HG03378 (cell line): Measurements from ENCODE around the gene H6PD.

ENCODE experiments used
- ATAC-seq: cut with Tn5 transposase; IDR thresholded peaks from one replicate; pipeline ENCODE4 v1.9.1; 2021; ENCODE audit warnings: mild to moderate bottlenecking, moderate library complexity; ENCODE audit not compliant: unreplicated experiment

Gene H6PD

DNA sequence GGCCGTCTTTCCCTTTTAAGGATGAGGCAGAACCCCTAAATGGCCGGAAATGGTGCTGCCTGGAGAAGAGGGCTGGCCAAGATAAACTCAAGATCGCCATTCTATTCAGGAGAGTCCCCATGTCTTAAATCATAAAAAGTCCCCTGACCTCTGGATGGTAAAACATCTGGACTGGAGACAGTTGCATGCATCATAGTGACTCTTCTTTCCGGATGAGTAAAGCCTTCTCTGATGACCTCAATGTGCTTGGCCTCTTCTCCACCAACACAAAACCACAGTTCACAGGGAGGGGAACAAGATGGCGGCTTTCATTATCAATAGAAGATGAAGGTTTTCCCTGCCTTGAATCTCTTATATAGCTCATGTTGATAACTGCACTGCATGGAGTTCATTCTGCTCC lies 27.5 kb upstream of the H6PD start:
- no peak for ATAC-seq

GRCh38 chr1:9207715-9208114 lies 26.9 kb upstream of the H6PD start:
- ATAC-seq, result no peak

DNA sequence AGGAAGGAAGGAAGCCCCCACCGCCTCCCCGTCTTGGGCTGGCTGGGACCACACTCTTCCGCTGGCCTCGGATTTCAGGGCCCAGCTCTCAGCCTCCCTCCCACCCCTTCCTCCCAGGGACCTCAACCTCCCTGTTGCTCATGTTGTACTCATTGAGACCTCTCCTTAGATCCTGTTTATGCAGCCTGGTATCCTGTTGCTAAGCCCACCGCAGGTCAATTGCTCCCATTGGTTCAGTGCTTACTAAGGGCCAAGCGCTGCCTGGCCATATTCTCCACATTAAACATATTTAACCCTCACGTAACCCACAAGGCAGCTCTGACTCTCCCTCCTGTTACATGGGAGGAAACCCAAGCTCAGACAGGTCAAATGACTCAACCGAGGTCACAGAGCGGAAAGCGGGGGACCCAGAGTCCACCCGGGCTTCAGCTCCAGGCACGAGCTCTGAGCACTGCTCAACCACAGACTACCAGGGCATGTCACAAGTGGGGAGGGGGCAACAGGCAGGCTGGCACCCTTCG lies 23.2 kb upstream of the H6PD start:
- no peak for ATAC-seq

GRCh38 chr1:9212735-9213134 lies 21.8 kb upstream of the H6PD start:
- ATAC-seq, result no peak

GRCh38 chr1:9213956-9214355 lies 20.6 kb upstream of the H6PD start:
- ATAC-seq, result no peak

GRCh38 chr1:9218917-9219316 lies 15.7 kb upstream of the H6PD start:
- ATAC-seq, result no peak

DNA sequence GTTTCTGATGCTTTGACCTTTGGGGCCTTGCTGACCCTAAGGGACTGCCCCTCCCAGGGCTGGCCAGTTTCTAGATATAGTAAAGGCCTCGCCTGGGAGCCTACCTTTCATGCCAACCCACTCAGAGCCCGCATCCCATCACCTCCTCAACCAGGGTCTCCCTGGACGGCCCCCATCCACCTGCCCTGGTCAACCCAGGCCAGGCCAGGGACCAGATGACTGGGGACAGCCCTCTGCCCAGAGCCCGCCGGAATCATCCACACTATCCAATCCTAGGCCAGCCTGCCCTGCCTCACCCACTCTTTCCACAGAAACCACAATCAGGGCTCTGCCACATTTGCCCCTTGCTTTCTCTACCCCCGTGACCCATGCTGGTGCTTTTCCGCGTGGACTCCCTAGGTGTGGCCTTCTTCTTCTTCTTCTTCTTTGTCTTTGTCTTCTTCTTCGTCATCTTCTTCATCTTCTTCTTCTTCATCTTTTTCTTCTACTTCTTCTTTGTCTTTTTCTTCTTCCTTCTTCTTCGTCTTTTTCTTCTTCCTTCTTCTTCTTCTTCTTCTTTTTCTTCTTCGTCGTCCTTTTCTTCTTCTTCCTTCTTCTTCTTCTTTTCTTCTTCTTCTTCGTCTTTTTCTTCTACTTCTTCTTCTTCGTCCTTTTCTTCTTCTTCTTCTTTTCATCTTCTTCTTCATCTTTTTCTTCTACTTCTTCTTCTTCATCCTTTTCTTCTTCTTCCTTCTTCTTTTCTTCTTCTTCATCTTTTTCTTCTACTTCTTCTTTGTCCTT lies 11.5 kb upstream of the H6PD start:
- no peak for ATAC-seq

DNA sequence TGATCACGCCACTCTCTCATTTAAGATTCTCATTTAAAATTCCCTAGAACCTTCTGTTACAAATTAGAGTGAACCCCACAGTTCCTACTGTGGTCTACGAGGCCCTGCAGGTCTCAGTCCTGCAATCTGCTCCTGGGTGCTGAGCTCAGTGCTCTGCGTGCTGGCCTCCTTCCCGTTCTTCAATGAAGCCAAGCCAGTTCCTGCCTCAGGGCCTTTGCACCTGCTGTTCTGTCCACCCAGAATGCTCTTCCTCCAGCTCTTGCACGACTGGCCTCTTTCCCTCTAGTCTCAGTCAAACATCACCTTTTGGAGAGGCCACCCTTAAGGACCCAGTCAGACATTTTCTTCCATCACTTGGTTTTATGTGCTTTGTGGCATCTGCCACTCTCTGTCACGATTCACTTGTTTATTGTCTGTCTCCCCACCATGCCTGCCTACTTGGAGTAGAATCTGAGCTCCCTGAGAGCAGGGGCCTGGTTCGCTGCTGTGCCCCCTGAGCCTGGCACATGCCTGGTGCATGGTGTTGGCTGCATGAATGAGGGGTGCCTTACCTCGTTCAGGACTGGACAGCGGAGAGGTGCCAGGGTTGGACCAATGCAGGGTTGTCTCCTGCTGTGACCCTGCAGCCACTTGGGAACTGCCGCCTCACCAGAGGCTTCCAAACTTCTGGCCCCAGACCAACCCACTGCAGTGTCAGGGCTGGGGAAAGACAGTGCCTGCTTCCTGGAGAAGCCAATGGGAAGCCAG lies 9.7 kb upstream of the H6PD start:
- no peak for ATAC-seq

DNA sequence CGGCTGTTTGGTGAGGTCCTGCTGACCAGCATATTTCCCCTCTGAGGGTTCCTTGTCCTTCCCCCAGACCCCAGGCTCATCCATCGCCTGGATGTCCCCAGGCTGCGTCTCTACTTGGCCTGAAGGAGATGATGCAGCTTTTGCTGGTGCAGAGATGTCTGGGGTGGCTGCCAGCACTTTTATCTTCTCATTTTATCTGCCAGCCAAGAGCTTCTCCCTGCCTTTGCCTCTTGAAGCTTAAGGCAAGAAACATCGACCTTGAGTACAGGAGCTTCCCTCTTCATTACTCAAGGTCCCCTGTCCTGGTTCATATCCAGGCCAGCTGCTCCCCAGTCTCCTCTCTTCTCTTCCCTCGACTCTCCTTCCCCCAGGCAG lies 9.2 kb upstream of the H6PD start:
- ATAC-seq, result no peak

GRCh38 chr1:9228609-9229008 lies 6.0 kb upstream of the H6PD start:
- ATAC-seq, result no peak

- ATAC-seq, result no peak
These were observed 5.0 kb upstream of the H6PD start for GRCh38 chr1:9229549-9229948.

DNA sequence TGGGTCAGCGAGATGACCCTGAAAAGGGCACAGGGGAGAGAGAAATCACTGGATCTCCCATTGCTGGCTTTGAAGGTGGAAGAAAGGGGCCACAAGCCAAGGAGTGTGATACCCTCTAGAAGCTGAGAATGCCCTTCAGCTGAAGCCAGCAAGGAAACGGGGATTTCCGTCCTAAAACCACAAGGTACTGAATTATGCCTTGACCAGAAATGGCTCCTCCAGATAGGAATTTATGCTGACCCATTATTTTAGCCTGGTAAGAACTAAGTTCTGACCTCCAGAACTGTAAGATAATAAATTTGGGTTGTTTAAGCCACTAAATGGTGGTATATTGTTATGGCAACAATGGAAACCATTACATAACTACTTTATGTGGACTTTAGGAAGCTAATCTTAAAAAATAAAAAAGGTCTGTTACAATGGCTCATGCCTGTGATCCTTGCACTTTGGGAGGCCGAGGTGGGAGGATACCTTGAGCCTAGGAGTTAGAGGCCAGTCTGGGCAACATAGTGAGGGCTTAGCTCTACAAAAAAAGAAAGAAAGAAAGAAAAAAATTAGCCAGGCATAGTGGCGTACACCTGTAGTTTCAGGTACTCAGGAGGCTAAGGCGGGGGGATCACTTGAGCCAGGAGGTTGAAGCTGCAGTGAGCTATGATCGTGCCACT lies 3.6 kb upstream of the H6PD start:
- ATAC-seq, result no peak

DNA sequence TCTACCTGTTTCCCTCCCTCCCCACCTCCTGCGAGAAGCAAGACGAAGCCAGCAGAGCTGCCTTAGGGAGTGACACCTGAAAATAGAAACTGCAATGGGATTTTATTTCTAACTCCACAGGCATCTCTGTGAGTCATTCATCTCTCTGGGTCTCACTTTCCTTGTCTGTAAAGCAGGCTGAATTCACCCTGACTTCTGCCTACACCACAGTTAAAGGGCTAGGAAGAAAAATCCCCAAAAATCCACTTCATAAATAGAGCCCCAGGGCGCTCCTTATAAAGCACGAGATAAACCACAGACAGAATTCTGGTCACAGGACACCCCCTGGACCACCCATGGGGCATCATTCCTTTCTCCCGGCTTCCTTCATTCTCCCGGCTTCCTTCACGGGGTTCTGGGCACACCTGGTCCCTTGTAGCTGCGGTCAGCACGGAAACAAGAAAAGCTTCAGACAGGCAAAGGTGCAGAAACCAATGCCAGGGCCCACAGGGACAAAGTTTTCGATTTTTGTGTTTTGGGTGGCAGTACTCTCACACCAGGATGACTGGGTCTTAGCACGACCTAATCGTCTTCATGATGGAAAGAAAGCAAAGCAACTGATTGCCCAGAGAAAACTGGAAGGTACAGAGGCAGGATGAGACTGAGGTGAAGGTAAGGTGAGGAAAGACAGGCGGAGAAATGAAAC lies 2.8 kb upstream of the H6PD start:
- no peak for ATAC-seq

DNA sequence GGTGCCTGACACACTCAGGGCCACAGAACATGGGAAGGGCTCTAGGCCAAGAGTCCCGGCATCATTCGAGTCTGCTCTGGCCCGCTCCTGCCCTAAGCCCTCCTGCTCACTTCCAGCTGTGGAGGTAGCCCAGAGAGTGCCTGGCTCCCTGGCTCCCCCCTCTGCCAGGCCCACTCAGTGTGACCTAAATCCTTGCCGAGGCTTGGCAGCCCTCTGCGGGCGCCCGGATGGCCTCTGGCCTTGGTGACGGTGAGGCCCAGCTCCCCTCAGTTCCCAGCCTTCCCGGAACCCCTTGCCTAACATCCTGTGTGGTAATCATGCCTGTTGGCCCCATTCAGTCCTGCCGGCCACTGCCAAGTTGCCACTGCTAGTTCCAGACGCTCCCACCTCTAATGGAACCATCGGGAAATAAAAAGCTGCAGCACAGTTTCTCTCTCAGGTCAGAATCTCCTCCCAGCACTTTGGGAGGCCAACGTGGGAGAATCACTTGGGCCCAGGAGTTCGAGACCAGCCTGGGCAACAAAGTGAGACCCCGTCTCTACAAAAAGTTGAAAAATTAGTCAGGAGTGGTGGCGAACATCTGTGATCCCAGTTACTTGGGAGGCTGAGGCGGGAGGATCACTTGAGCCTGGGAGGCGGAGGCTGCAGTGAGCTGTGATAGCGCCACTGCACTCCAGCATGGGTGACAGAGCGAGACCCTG lies 1.2 kb upstream of the H6PD start:
- ATAC-seq, result no peak

GRCh38 chr1:9233942-9234222 lies 692 bp upstream of the H6PD start:
- no peak for ATAC-seq

DNA sequence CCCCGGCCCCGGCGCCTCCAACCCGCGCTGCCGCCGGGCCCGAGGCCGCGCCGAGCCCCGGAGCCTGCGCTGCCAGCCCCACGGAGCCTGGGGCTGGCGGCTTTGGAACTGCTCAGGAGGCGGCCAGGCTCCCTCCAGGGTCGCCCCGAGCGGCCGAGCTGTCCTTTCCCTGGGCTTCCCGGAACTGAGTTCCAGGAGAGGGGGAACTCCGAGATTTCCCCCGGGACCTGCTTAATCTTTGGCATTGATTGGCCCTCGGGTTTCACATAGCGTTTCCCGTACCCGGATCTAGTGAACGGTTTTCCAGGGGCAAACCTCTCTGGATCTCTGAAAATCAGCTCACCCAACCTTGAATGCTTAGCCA lies 504 bp downstream of the H6PD start:
- no peak for ATAC-seq

DNA sequence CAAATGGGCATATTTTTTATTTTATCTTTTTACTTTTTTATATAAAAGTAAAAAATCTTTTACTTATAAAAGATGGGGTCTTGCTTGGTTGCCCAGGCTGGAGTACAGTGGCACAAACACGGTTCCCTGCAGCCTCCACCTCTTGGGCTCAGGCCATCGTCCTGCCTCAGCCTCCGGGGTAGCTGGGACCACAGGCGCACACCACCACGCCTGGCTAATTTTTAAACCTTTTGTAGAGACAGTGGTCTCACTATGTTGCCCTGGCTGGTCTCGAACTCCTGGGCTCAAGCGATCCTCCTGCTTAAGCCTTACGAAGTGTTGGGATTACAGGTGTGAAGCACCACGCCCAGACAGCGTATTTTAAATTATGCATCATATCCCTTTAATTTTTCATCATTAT lies 986 bp downstream of the H6PD start:
- no peak for ATAC-seq

DNA sequence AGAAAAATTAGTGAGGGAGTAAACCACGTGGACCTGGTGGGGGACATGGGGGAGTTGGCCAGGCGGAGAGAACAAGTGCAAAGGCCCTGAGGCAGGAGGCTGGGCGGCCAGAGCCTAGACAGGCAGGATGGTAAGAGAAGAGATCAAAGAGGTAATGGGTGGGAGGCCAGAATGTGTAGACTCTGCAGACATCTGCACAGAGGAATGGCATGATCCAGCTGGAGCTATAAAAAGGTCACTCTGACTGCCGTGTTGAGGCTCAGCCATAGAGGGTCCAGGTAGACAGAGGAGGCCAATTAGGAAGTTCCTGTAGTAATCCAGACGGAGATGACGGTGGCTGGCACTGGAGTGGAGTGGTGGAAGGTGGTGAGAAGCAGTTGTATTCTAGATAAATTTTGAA lies 3.6 kb downstream of the H6PD start:
- no peak for ATAC-seq

DNA sequence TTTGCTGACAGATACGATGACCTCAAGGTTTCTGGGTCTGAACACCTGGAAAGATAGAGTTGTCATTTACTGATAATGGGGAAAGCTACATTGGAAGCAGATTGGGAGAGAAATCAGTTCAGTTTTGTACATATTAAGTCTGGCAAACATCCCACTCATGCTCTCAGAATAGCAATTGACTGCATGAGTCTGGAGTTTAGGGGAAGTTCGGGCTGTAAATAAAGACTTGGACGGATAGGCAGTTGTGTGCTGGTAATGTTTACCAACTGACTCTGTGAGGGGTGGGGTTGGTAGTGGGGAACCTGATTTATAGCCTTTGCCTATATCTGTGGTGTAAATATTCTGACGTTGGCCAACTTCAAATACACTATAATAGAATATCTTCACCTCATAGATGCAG lies 4.0 kb downstream of the H6PD start:
- no peak for ATAC-seq

DNA sequence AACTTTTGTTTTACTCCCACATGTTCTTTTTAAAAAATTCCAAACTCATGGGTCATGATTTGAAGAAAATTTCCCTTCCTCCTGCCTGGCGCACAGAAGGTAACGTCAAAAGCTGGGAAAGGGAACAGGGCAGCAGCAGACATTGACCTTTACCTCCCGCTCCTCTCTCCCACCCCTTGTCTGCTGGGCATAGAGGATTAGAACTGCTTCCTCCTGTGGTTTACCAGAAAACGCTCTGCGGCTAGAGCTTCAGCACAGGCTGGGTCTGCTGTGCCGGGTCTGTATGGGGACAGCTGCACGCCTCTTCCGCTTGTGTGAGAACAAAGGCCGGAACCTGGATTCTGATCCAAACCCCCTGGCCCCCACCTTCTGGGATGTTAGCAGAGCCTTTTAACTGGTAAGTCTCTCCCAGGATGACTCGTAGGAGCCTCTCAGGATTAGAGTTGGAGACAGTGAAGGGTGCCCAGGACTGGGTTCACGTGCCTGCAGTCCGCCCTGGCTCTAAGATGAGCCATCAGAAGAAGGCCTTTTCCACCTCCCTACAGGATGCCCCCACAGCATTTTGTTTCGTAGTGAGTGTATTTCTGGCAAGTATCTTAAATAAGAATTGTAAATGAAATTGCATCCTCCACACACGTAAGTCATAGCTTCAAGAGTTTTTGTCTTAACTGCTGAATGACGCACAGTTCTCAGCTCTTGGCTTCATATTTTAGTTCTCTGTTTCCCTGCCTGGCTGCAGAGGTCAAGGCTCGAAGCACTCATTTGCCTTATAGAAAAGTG lies 5.2 kb downstream of the H6PD start:
- ATAC-seq, result no peak
